ENCODE data around the gene MYH7B.

The MYH7B gene

DNA sequence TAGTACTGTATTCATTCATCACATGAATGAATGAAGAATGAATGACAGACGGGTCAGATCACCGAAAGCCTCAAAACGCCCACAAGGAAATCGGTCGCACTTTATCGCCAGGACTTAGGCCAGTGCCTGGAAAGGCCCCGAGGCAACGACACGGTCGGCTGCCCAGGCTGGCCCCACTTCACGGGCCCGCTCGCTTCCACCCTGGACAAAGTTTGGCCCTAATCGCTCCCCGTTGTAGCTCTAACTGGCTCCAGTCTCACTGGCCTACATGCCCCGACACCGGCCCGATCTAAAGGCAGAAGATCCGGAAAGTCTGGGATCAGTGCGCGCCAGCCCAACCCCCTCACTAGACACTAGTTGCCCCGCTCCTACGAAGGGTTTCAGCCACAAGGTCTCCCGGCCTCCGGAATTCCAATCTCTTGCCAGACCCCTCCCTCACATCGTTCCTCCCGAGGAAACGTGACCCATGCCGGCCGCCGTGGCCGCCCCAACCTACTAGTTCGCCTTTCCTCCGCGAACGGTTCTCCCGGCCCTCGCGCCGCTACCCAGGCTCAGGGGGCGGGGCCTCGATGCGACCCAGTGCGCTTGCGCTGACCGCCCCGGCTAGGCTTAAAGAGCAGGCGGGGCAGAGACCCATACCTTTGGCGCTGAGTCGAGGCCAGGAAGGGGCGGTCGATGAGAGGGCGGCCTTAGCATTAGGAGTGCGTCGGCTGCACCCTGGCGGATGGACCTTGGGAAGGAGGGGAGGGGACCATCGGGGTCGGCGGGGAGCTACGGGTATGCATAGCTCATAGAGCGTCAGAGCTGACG, at the start of gene MYH7B, which contains the start of gene GSS:
MYH7B (plus strand) TSS at position 638 of the 810 bp plus-strand sequence. CDS start 22,138 bp downstream, outside the sequence.
GSS (minus strand) TSS at position 576 of the 810 bp plus-strand sequence. CDS start 3,954 bp downstream, outside the sequence.
- DNase-seq, result peak; percentile 97

DNA sequence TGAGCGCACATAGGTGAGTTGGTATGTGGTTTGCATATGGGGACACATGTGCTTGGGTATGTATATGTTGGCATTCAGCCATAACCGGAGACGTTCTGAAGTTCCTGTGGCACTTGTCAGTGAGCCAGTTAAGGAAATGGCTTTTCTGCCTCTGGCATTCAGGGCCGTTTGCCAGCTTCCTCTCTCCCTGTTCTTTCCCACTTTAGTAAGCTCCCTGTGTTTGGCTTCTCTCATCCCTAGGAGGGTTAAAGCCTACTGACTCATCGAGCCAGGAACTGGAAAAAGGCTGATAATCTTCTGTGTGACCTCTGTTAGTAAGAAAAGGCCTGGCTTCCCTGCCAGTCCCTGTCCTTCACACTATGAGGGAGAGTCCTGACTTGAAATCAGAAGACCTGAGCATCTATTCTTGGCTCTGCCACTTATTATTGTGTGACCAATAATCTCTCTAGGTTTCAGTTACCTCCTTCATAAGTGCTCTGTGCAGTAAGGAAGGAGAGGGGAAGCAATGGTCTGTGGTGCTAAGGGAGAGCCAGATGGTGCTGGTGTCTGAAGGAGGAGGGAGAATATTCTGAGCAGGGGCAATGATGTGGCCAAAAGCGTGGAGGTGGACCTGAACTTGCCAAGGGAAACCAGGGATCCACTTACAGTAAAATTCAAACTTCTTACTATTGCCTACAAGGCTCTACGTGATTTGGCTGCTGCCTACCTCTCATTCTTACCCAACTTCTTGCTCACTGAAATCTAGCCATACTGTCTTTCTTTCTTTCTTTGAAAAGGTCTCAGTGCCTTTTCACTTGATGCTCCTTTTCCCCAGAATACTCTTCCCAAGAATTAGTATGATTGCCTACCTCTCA, 47.8 kb upstream of the MYH7B start:
- peak; percentile 76 for DNase-seq

DNA sequence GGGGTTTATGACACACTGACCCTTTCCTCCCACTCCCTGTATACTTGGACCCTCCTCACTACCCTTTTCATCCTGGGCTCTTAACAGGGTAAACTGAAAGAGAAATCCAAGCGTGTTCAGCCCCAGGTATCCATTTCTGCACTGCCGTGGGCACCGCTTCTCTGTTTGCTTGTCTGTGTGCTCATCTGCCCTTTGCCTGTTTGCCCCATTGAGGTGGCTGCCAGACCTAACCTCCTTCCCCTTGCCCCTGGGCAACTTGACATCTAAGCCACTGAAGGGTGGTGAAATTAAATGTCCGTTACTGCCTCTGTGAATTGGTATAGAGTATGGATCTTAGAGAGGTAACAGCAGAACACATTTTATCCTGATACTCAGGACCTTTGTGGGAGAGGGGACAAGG, 40.5 kb upstream of the MYH7B start:
- DNase-seq, result no peak

DNA sequence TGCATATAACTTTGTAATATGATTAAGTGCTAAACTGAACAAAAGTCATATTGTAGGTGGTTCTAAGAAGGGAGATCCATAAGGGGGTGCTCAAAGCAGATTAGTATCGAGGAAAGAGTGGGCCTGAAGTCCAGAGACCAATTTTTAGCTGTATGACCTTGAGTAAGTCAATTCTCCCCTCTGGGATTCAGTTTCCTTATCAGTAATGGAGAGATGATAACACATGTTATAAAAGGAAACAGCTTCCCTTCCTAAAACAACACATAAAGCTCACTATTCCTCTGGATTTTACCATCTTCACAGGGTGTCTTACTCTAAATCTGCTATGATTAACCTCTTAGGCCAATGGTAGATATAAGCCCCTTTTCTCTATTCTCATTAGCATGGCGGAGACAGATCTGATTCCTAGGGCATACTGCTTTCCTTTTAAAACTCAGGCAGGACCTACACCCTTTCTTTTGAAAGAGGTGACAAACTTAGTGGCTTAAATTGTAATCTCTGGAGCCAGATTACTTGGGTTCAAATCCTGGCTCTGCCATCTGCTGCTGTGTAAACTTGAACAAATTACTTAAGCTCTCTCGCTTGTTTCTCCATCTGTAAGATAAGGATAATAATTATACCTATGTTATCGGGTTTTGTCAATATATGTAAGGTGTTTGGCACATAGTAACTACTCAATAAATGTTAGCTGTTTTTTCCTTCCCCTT, 39.8 kb upstream of the MYH7B start:
- no peak for DNase-seq

DNA sequence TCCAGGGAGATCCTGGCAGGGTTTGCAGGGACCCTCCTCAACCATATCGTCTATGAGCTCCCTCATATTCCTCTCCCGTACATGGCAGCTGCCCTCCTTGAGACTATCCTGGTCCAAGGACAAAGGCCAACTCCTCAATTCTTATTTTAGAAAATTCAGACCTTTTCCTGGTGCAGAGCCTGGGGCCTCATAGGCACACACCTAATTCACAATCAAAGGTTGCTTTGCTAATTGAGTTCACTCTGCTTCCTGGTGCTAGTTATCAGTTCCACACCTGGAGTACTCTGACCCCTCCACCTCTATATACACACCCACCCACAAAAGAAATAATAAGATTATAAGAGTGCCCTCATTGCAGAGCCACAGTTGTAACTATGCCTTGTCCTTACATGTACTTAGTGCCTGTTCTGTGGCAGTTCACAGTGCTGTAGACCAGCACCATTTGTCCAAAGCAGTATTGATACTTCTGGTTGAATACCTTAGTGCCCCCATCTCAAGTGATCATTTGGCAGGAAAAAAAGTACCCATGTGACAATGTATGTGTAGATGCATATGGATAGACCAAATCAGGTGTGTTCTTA, 38.8 kb upstream of the MYH7B start:
- DNase-seq, result no peak

DNA sequence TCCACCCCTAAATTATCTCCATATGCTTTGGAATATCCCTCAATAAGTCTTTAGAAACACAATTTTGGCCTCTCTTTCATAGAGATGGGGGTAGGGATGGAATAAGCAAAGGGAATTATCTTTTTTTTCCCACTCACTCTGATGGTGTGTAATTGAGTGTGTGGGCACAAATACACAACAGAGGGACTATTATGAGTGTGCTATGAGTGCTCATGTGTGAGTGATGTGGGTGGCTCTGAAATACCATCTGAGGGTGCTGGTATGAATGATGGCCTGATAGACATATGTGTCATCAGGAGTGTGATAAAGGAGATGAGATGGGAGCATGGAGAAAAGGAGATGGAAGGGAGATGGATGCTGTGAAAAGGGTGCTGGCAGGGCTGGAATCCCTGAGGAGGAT, 35.6 kb upstream of the MYH7B start:
- no peak for DNase-seq

DNA sequence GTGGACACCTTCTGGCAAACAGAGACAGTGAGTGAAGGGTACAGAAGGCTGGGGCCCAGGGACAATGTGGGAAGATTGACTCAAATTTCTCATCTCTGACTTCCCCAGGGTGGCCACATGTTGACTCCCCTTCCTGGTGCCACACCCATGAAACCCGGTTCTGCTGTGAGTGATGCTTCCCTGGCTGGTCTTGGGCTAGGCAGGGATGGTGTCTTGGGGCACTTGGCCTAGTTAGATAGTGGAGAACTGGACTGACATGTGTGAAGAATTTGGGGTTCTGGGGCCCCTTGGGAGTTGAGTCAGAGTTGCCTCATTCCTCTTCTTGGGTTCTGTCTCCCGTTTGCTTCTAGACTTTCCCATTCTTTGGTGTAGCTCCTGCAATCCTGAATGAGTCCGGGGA, 34.2 kb upstream of the MYH7B start:
- no peak for DNase-seq

DNA sequence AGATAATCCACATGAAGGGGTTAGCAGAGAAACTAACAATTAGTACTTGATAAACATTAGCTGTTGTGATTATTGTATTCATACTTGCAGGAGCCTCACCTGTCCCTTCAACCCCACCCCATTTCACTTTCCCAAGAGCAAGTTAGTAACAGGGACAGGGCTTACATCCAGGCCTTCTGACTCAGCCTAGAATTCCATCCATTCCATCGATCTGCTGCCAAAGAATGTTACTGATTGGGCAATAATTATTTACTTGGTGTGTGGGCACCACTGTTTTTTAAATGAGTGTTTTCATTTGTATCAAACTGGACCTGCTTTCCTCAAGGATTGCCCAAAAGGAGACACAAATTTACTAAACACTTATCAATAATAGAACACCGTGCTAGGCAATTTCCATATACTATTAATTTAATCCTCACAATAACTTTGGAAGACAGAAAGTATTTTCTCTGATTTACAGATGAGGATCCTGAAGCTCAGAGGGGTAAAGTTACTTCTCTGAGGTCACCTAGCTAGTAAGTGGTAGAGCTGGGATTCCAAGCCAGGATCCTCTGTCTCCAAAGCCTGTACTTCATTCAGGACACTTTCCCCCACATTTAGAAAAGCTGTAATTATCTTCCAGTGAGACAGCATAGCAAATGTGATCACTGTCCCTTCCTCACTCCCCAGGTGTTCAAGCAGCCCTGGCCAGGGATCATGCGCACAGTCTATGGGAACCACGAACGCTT, 32.9 kb upstream of the MYH7B start:
- DNase-seq, result no peak

DNA sequence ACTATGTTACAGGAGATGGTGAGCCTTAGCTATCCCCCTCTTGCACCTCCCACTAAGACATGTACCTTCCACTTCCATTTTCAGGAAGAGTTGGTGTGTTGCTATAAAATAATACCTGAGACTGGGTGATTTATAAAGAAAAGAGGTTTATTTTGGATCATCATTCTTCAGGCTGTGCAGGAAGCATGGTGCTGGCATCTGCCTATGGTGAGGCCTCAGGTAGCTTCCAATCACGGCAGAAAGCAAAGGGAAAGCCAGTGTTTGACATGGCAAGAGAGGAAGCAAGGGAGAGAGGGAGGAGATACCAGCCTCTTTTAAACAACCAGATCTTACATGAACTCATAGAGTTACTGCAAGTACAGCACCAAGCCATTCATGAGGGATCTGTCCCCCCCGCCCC, 32.3 kb upstream of the MYH7B start:
- no peak for DNase-seq

DNA sequence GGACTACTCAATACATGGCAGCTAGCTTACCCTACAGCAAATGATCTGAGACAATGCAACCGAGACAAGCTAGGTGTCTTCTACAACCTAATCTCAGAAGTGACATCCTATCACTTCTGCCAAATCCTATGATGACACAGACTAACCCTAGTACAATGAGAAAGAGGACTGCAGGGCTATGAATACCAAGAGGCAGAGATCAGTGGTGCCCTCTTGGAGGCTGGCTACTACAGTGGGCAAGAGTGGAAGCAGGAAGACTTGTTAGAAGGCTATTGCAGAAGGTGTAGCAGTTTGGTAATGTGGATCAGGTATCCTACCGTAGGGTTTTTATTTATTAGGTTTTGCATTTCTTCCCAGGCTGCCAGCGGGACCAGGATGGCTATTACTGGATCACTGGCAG, 30.3 kb upstream of the MYH7B start:
- DNase-seq, result no peak

DNA sequence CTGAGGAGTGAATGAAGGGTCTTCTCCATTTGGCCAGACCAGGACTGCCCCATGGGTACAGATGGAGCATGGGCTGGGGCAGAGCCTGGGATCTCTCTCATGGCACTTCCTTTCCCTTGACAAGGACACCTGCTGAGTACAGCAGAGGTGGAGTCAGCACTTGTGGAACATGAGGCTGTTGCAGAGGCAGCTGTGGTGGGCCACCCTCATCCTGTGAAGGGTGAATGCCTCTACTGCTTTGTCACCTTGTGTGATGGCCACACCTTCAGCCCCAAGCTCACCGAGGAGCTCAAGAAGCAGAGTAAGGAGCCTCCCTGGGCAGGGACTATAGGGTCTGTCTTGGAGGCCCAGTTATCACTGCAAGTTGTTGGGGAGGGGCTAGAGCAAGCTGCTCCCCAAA, 29.7 kb upstream of the MYH7B start:
- DNase-seq, result no peak

DNA sequence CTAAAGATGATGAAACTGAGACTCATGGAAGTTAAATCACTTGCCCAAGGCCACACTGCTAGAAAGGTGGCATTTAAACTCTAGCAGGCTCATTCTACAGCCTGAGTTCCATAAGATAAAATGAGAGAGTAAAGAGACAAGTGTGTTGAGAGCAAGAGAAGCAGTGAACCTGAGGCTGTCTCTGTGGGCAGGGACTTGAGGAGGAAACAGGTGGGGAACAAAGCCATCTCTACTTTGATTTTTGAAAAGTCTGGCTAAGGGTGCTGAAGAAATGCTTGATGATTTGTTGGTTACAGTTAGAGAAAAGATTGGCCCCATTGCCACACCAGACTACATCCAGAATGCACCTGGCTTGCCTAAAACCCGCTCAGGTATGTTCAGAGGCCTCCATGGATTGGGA, 29.1 kb upstream of the MYH7B start:
- no peak for DNase-seq

DNA sequence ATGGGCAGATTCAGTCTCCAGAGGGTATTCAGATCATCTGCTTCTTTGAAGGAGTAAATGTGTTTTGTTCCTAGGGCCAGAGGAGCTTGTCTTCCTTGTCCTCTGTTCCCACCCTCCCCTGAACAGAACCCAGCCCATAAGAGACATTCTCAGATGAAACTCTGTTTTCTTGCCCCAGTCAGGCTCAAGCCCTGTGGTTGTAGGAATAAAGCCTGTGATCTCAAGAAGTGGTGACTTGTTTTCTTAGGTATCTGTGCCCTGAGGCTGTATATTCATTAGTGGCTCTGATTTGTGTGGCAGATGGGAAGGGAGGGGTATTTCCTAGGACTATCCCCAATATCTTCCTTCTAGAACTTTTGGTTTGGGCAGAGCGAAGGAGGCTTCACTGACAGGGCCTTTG, 27.9 kb upstream of the MYH7B start:
- DNase-seq, result no peak

DNA sequence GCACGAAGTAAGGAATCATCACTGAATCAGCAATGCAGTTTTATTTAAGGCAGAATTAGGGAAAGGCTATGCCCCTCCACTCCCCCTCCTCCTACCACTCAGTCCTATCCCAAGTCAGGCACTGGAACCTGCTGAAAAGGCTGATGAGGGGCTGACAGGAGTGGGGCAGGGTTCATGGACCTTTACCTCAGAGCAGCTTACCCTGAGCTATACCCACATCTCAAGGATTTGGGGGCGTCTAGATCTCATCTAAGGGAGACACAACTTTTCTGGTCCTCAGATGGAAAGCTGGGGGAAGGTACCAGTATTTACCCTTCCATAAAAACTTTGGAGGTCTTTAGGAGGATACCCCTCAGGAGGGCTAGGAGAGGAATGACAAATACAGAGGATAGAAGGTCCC, 27.3 kb upstream of the MYH7B start:
- DNase-seq, result no peak

DNA sequence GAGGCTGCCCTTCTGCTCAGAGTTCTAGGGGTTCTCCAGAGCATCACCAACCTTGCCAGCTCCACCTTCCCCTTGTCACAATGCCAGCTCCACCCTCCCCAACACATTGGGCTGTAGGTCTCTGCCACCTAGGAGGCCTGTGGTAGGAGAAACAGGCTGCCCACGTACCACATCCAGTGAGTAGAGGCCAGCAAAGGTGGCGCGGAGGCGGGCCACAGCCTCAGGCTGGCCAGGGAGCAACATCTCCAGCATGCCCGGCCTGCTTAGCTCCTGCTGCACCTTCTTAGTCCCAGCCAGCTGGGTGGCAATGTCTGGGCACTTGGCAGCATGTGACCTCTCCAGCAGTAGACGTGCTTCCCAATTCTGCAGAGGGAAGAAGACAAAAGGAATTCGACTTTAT, 23.9 kb upstream of the MYH7B start:
- no peak for DNase-seq

DNA sequence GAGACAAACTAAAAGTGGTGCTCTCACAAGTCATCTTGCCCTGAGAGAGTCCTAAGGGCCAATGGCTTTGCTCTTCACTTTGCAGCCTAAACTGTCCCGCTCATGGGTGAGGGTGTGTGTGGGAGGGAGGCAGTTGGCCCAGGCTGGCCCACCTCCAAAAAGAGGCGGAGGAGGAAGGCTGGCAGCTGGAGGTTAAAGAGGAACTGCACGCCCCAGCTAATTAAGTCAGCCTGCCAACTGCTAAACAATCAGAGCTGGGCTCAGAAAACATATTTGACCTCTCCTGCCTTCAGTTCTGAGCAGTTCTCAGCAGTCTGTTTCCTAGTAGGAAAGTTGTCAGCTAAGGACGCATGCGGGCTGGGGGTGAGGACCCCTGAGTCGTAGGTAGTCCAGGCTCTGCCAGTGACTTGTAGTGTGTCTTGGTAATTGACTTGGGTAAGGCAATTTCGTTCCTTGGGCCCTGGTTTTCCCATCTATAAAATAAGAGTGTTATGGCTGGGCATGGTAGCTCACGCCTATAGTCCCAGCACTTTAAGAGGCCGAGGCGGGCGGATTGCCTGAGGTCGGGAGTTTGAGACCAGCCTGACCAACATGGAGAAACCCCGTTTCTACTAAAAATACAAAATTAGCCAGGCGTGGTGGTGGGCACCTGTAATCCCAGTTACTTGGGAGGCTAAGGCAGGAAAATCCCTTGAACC, 17.1 kb upstream of the MYH7B start:
- peak; percentile 91 for DNase-seq

DNA sequence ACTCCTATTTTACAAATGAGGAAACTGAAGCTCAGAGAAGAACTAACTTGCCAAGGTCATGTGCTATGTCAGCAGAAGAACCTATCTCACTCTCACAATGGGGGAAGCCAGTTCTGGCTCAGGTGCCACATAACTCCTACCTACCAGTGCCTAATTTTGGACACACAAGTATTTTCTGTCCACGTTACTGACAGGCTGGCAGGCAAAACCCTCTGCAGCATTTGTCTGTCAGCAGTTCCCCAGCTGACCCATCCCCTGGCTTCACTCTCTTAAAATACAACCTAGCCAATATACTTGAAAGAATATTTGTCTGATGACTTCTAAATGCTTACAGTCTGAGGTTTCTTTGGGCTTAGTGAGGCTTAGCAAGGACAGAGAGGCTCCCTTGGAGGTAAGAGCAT, 15.6 kb upstream of the MYH7B start:
- DNase-seq, result no peak

DNA sequence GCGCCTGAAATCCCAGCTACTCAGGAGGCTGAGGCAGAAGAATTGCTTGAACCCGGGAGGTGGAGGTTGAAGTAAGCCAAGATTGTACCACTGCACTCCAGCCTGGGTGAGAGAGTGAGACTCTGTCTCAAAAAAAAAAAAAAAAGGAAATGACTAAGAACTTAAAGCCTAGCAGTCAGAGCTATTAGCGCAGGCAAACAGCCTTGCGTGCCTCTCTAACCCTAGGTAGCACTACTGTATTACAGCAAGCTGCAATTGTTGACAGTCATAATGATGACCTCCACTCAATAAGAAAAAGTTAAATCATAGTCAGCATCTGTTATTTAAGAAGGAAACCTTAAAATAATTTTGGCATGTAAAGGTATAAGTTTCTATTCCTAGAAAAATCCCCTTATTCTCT, 14.4 kb upstream of the MYH7B start:
- DNase-seq, result no peak

DNA sequence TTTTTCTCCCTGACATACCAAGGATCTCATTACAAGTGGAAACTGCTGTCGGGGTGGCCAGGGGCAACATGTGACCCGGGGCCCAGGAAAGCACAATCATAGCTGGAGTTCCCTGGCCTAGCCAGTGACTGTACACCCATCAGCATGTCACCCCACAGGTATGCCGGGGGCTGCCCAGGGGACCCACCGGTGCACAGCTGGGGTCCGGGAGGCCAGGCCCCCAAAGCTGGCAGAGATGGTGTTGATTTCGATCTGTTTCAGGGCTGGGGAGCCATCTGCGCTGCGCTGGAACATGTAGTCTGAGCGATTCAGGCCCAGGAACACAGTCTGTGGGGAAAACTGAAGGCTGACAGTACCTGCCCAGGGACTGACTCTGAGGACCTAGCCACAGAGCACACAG, 13.4 kb upstream of the MYH7B start:
- no peak for DNase-seq

DNA sequence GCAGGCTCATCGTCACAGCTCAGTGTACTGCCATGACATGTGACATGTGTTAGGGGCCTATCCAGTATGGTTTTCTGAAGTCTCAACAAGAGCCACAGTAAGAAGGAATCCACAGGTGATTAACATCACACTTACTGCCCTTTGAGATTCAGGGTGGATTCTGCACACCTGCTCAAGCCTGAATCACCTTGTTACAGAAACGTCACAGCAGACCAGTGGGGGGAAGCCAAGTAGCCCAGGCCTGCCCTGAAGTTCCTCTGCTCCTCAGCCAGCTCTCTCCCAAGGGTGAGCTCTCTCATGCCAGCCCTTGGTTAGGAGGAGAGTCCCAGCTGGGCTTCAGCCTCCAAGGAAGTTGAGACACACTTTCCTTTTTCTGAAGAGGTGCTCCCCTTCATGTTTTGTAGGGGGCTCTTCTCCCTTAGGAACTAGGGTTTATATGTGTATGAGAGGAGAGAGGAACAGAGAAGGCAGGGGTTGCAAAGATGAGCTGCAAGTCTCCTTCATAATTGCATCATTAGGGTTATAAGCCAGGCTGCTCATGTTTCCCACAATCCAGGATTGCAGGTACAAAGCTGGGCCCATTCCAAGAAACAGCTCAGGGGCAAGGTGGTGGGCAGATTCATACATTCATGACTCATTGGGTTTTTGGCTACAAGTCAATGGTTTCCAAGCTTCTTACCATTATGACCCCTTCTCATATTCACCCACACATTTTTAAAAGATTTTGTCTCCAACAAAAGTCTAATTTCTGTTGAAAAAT, 11.7 kb upstream of the MYH7B start:
- DNase-seq, result no peak

Measured in hematopoietic multipotent progenitor cell treated with erythropoietin and hydrocortisone succinate and interleukin-3 and kit ligand, for 6 days (in vitro differentiated cells).